ENCODE measurements around the gene OR1E2.
"Not testable (repeated sequence)": the region's sequence is repeated elsewhere in the genome, so short reads cannot be mapped to it uniquely, and the experiment has no call there.

OR1E2 gene

GRCh38 chr17:3472137-3472536, 38.5 kb upstream of the OR1E2 start:
- Histone ChIP-seq H3K4me3 (ENCODE audit: low read length) (no peak overlapping the region), H3K36me3 (ENCODE audit: control insufficient read depth, low read length) (no peaks in the 10 kb centered on the region), H3K9me2 (replicated peaks; ENCODE audit: control insufficient read depth, low read length) (no peaks in the 10 kb centered on the region), H3K27me3 (ENCODE audit: control insufficient read depth, low read length) (peaks cover 14% of the 10 kb centered on the region), H3K79me2 (ENCODE audit: control insufficient read depth, low read length) (no peaks in the 10 kb centered on the region), H3K4me2 (ENCODE audit: low read length) (no peak overlapping the region), H3K9me3 (ENCODE audit: control insufficient read depth, insufficient read depth, low read length) (no peaks in the 10 kb centered on the region), H3F3A (ENCODE audit: control insufficient read depth, insufficient read depth) (no peaks in the 10 kb centered on the region), H3K27ac (ENCODE audit: low read depth, low read length) (no peak overlapping the region), H4K20me1 (ENCODE audit: control insufficient read depth, insufficient read depth, low read depth, low read length) (no peaks in the 10 kb centered on the region), H3K4me1 (ENCODE audit: control insufficient read depth, low read length) (no peaks in the 10 kb centered on the region)
- TF ChIP-seq, protein P1, sequence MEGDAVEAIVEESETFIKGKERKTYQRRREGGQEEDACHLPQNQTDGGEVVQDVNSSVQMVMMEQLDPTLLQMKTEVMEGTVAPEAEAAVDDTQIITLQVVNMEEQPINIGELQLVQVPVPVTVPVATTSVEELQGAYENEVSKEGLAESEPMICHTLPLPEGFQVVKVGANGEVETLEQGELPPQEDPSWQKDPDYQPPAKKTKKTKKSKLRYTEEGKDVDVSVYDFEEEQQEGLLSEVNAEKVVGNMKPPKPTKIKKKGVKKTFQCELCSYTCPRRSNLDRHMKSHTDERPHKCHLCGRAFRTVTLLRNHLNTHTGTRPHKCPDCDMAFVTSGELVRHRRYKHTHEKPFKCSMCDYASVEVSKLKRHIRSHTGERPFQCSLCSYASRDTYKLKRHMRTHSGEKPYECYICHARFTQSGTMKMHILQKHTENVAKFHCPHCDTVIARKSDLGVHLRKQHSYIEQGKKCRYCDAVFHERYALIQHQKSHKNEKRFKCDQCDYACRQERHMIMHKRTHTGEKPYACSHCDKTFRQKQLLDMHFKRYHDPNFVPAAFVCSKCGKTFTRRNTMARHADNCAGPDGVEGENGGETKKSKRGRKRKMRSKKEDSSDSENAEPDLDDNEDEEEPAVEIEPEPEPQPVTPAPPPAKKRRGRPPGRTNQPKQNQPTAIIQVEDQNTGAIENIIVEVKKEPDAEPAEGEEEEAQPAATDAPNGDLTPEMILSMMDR (IDR thresholded peaks at IDR 0.05; ENCODE audit: low read depth, low read length, poor library complexity, severe bottlenecking), result no peak
- no peak for TF ChIP-seq EZH2phosphoT487 (IDR thresholded peaks at IDR 0.05; ENCODE audit: borderline replicate concordance, low read length)

GRCh38 chr17:3471599-3471998, 38.0 kb upstream of the OR1E2 start, which contains the start of gene SPATA22:
Gene SPATA22, minus strand, starts transcription at chr17:3471819. Its CDS starts 2,494 bp downstream, at chr17:3469325.
- H3F3A ChIP-seq (ENCODE audit: control insufficient read depth, insufficient read depth), result no peaks in the 10 kb centered on the region
- peaks cover 14% of the 10 kb centered on the region for H3K27me3 ChIP-seq (ENCODE audit: control insufficient read depth, low read length)
- H3K79me2 ChIP-seq (ENCODE audit: control insufficient read depth, low read length), result no peaks in the 10 kb centered on the region
- TF ChIP-seq EZH2phosphoT487 (IDR thresholded peaks at IDR 0.05; ENCODE audit: borderline replicate concordance, low read length), result no peak
- TF ChIP-seq, protein P1 (IDR thresholded peaks at IDR 0.05; ENCODE audit: low read depth, low read length, poor library complexity, severe bottlenecking), result no peak
- H3K4me2 ChIP-seq (ENCODE audit: low read length), result no peak within 1 kb of the TSS
- no peak within 1 kb of the TSS for H3K4me3 ChIP-seq (ENCODE audit: low read length)
- no peaks in the 10 kb centered on the region for H3K36me3 ChIP-seq (ENCODE audit: control insufficient read depth, low read length)
- H3K4me1 ChIP-seq (ENCODE audit: control insufficient read depth, low read length), result no peaks in the 10 kb centered on the region
- no peaks in the 10 kb centered on the region for H3K9me2 ChIP-seq (replicated peaks; ENCODE audit: control insufficient read depth, low read length)
- H3K27ac ChIP-seq (ENCODE audit: low read depth, low read length), result no peak within 1 kb of the TSS
- H3K9me3 ChIP-seq (ENCODE audit: control insufficient read depth, insufficient read depth, low read length), result no peaks in the 10 kb centered on the region
- no peaks in the 10 kb centered on the region for H4K20me1 ChIP-seq (ENCODE audit: control insufficient read depth, insufficient read depth, low read depth, low read length)

GRCh38 chr17:3469529-3469928, 35.9 kb upstream of the OR1E2 start:
- no peaks in the 10 kb centered on the region for H4K20me1 ChIP-seq (ENCODE audit: control insufficient read depth, insufficient read depth, low read depth, low read length)
- no peak overlapping the region for H3K27ac ChIP-seq (ENCODE audit: low read depth, low read length)
- TF ChIP-seq, protein P1 (IDR thresholded peaks at IDR 0.05; ENCODE audit: low read depth, low read length, poor library complexity, severe bottlenecking), result no peak
- no peak for TF ChIP-seq EZH2phosphoT487 (IDR thresholded peaks at IDR 0.05; ENCODE audit: borderline replicate concordance, low read length)
- H3K79me2 ChIP-seq (ENCODE audit: control insufficient read depth, low read length), result no peaks in the 10 kb centered on the region
- no peaks in the 10 kb centered on the region for H3K4me1 ChIP-seq (ENCODE audit: control insufficient read depth, low read length)
- no peak overlapping the region for H3K4me2 ChIP-seq (ENCODE audit: low read length)
- no peaks in the 10 kb centered on the region for H3K36me3 ChIP-seq (ENCODE audit: control insufficient read depth, low read length)
- no peaks in the 10 kb centered on the region for H3K9me2 ChIP-seq (replicated peaks; ENCODE audit: control insufficient read depth, low read length)
- no peak overlapping the region for H3K4me3 ChIP-seq (ENCODE audit: low read length)
- H3K27me3 ChIP-seq (ENCODE audit: control insufficient read depth, low read length), result peaks cover 10% of the 10 kb centered on the region
- H3F3A ChIP-seq (ENCODE audit: control insufficient read depth, insufficient read depth), result no peaks in the 10 kb centered on the region
- no peaks in the 10 kb centered on the region for H3K9me3 ChIP-seq (ENCODE audit: control insufficient read depth, insufficient read depth, low read length)

- H3K79me2 ChIP-seq (ENCODE audit: control insufficient read depth, low read length); H3K4me3 ChIP-seq (ENCODE audit: low read length); H3K4me1 ChIP-seq (ENCODE audit: control insufficient read depth, low read length); H4K20me1 ChIP-seq (ENCODE audit: control insufficient read depth, insufficient read depth, low read depth, low read length); H3K4me2 ChIP-seq (ENCODE audit: low read length); H3K9me3 ChIP-seq (ENCODE audit: control insufficient read depth, insufficient read depth, low read length); H3K9me2 ChIP-seq (replicated peaks; ENCODE audit: control insufficient read depth, low read length); H3F3A ChIP-seq (ENCODE audit: control insufficient read depth, insufficient read depth); H3K27ac ChIP-seq (ENCODE audit: low read depth, low read length); H3K36me3 ChIP-seq (ENCODE audit: control insufficient read depth, low read length): not testable (repeated sequence)
- peaks cover 10% of the 10 kb centered on the region for H3K27me3 ChIP-seq (ENCODE audit: control insufficient read depth, low read length)
Observed at GRCh38 chr17:3466355-3466754, 32.7 kb upstream of the OR1E2 start.
